ENCODE results near the gene PDIA5.
"Not testable (repeated sequence)": the region's sequence is repeated elsewhere in the genome, so short reads cannot be mapped to it uniquely, and the experiment has no call there.

PDIA5 gene

GRCh38 chr3:123150449-123151215 lies 83.8 kb downstream of the PDIA5 start:
- Histone ChIP-seq H3K27ac (replicated peaks) (no peak overlapping the region), H3K27me3 (ENCODE audit: insufficient read depth, poor library complexity, severe bottlenecking) (no peaks in the 10 kb centered on the region), H3K4me3 (replicated peaks; ENCODE audit: insufficient read depth, low read length) (no peak overlapping the region)
- no peak for DNase-seq (ENCODE audit: low read depth in 1 of 2, low spot score in 1 of 2)
- TF ChIP-seq SPI1 (IDR thresholded peaks at IDR 0.05; ENCODE audit: borderline replicate concordance, low read depth): no peak
- TF ChIP-seq POLR2AphosphoS5 (IDR thresholded peaks at IDR 0.05; ENCODE audit: low read depth): no peak
- no peak for TF ChIP-seq GABPA (IDR thresholded peaks at IDR 0.05; ENCODE audit: low read depth)
- TF ChIP-seq REST (IDR thresholded peaks at IDR 0.05; ENCODE audit: insufficient replicate concordance, low read depth): no peak
- TF ChIP-seq CTCF (IDR thresholded peaks at IDR 0.05; ENCODE audit: insufficient read depth, low read length): no peak

GRCh38 chr3:123151251-123151705 lies 84.5 kb downstream of the PDIA5 start:
- TF ChIP-seq SPI1 (IDR thresholded peaks at IDR 0.05; ENCODE audit: borderline replicate concordance, low read depth) (no peak), REST (IDR thresholded peaks at IDR 0.05; ENCODE audit: insufficient replicate concordance, low read depth) (no peak), CTCF (IDR thresholded peaks at IDR 0.05; ENCODE audit: insufficient read depth, low read length) (no peak), GABPA (IDR thresholded peaks at IDR 0.05; ENCODE audit: low read depth) (no peak), POLR2AphosphoS5 (IDR thresholded peaks at IDR 0.05; ENCODE audit: low read depth) (no peak)
- H3K27ac ChIP-seq (replicated peaks): no peak overlapping the region
- H3K27me3 ChIP-seq (ENCODE audit: insufficient read depth, poor library complexity, severe bottlenecking): no peaks in the 10 kb centered on the region
- no peak for DNase-seq (ENCODE audit: low read depth in 1 of 2, low spot score in 1 of 2)
- H3K4me3 ChIP-seq (replicated peaks; ENCODE audit: insufficient read depth, low read length): no peak overlapping the region

GRCh38 chr3:123151853-123152420 lies 85.1 kb downstream of the PDIA5 start:
- not testable (repeated sequence) for H3K4me3 ChIP-seq (replicated peaks; ENCODE audit: insufficient read depth, low read length); DNase-seq (ENCODE audit: low read depth in 1 of 2, low spot score in 1 of 2); H3K27me3 ChIP-seq (ENCODE audit: insufficient read depth, poor library complexity, severe bottlenecking); H3K27ac ChIP-seq (replicated peaks)

GRCh38 chr3:123152687-123153086 lies 85.9 kb downstream of the PDIA5 start:
- no peak overlapping the region for H3K4me3 ChIP-seq (replicated peaks; ENCODE audit: insufficient read depth, low read length)
- TF ChIP-seq REST (IDR thresholded peaks at IDR 0.05; ENCODE audit: insufficient replicate concordance, low read depth): no peak
- TF ChIP-seq POLR2AphosphoS5 (IDR thresholded peaks at IDR 0.05; ENCODE audit: low read depth): no peak
- no peak for TF ChIP-seq GABPA (IDR thresholded peaks at IDR 0.05; ENCODE audit: low read depth)
- no peak for TF ChIP-seq SPI1 (IDR thresholded peaks at IDR 0.05; ENCODE audit: borderline replicate concordance, low read depth)
- no peak for TF ChIP-seq CTCF (IDR thresholded peaks at IDR 0.05; ENCODE audit: insufficient read depth, low read length)
- H3K27me3 ChIP-seq (ENCODE audit: insufficient read depth, poor library complexity, severe bottlenecking): no peaks in the 10 kb centered on the region
- no peak for DNase-seq (ENCODE audit: low read depth in 1 of 2, low spot score in 1 of 2)
- H3K27ac ChIP-seq (replicated peaks): no peak overlapping the region
